SU-DHL-6 (cell line): ENCODE data around the gene RELA.

Experiments
- H2AFZ ChIP-seq: fragments of 200-600 bp; sonication (generic); 2 replicates; pipeline ENCODE4 v1.6.1; 2014; ENCODE audit warnings: low read depth, mild to moderate bottlenecking, moderate library complexity, mixed read lengths, antibody characterized with exemption, low read length; ENCODE audit not compliant: severe bottlenecking
- H3F3A ChIP-seq: fragments of 200-600 bp; shearing (Covaris generic); 2 replicates; pipeline ENCODE4 v1.6.0; 2016; ENCODE audit warnings: antibody characterized with exemption, mild to moderate bottlenecking; ENCODE audit not compliant: insufficient read depth
- H3K27ac ChIP-seq: fragments of 200-600 bp; sonication (generic); 2 replicates; pipeline ENCODE4 v1.5.1; 2016; ENCODE audit warnings: low read depth, mild to moderate bottlenecking, low read length, moderate library complexity, mixed read lengths
- H3K27me3 ChIP-seq: fragments of 200-600 bp; sonication (generic), shearing (Covaris generic); 2 replicates; pipeline ENCODE4 v1.6.0; 2014; ENCODE audit warnings: mild to moderate bottlenecking, low read length
- H3K36me3 ChIP-seq: fragments of 200-600 bp; sonication (generic); 2 replicates; pipeline ENCODE4 v1.6.1; 2014; ENCODE audit warnings: mild to moderate bottlenecking, low read length, mixed read lengths
- H3K4me2 ChIP-seq: fragments of 300-600, 200-600 bp; shearing (Covaris generic), sonication (generic); 2 replicates; pipeline ENCODE4 v1.6.0; 2014; ENCODE audit warnings: low read length, low read depth, mild to moderate bottlenecking; ENCODE audit not compliant: poor library complexity, severe bottlenecking
- H3K4me3 ChIP-seq: fragments of 200-600 bp; sonication (generic); 2 replicates; pipeline ENCODE4 v1.5.1; 2014; ENCODE audit warnings: antibody characterized with exemption, low read length, mild to moderate bottlenecking, mixed read lengths; ENCODE audit not compliant: insufficient read depth, poor library complexity, severe bottlenecking
- H3K79me2 ChIP-seq: fragments of 200-600 bp; sonication (generic); 2 replicates; pipeline ENCODE4 v1.6.1; 2014; ENCODE audit warnings: mild to moderate bottlenecking, low read length, moderate library complexity; ENCODE audit not compliant: insufficient read depth
- H3K9ac ChIP-seq: fragments of 200-600 bp; sonication (generic); 2 replicates; pipeline ENCODE4 v1.7.0; 2014; ENCODE audit warnings: mild to moderate bottlenecking, low read length
- H3K9me2 ChIP-seq: fragments of 200-600 bp; sonication (generic); replicated peaks from 2 replicates; pipeline ENCODE4 v1.6.1; 2014; ENCODE audit warnings: low read length; ENCODE audit not compliant: insufficient read depth
- H3K9me3 ChIP-seq: fragments of 200-600 bp; sonication (generic); 2 replicates; pipeline ENCODE4 v1.6.1; 2014; ENCODE audit warnings: low read length, mixed read lengths; ENCODE audit not compliant: insufficient read depth
- H4K20me1 ChIP-seq: fragments of 200-600 bp; sonication (generic); 2 replicates; pipeline ENCODE4 v1.6.1; 2014; ENCODE audit warnings: low read depth, mild to moderate bottlenecking, antibody characterized with exemption, low read length, moderate library complexity, mixed read lengths
- EZH2phosphoT487 ChIP-seq: fragments of 200-600 bp; sonication (generic), shearing (Covaris generic); conservative IDR thresholded peaks from 2 replicates; pipeline ENCODE4 v1.6.1; 2018; ENCODE audit warnings: mild to moderate bottlenecking, antibody characterized with exemption, low read length, moderate library complexity, mixed read lengths
- TF ChIP-seq, protein P1 (sequence below): fragments of 200-600 bp; sonication (generic); IDR thresholded peaks from one replicate; pipeline ENCODE4 v1.5.1; 2017; ENCODE audit warnings: antibody characterized with exemption, mild to moderate bottlenecking, low read length, moderate library complexity; ENCODE audit not compliant: insufficient read depth, poor library complexity, severe bottlenecking

The RELA gene

DNA sequence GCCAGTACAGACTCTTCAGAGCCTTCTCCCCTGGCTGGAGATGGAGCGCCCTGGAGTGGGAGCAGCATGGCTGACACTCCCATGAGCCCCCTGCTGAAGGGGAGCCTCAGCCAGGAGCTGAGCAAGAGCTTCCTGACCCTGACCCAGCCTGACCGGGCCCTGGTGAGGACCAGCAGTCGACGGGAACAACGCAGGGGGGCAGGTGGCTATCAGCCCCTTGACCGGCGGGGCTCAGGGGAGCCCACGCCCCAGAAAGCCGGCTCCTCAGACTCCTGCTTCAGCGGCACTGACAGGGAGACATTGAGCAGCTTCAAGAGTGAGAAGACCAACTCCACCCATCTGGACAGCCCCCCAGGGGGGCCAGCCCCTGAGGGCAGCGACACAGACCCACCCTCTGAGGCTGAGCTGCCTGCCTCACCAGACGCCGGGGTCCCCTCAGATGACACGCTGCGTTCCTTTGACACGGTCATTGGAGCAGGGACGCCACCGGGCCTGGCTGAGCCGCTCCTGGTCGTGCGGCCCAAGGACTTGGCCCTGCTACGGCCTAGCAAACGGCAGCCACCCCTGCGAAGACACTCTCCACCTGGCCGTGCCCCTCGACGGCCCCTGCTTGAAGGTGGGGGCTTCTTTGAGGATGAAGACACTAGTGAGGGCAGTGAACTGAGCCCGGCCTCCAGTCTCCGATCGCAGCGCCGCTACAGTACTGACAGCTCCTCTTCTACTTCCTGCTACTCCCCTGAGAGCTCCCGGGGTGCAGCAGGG is 44.5 kb downstream of the RELA start:
- Histone ChIP-seq H3F3A (no peaks in the 10 kb centered on the region), H3K9me2 (no peaks in the 10 kb centered on the region), H3K36me3 (no peaks in the 10 kb centered on the region), H3K9me3 (no peaks in the 10 kb centered on the region), H3K9ac (no peak overlapping the region), H3K27me3 (no peaks in the 10 kb centered on the region), H3K79me2 (peaks cover 35% of the 10 kb centered on the region), H3K27ac (no peak overlapping the region), H3K4me2 (no peak overlapping the region), H4K20me1 (no peaks in the 10 kb centered on the region; the same call in 1 of the 2 replicates), H3K4me3 (no peak overlapping the region), H2AFZ (no peak overlapping the region)
- TF ChIP-seq, protein P1, sequence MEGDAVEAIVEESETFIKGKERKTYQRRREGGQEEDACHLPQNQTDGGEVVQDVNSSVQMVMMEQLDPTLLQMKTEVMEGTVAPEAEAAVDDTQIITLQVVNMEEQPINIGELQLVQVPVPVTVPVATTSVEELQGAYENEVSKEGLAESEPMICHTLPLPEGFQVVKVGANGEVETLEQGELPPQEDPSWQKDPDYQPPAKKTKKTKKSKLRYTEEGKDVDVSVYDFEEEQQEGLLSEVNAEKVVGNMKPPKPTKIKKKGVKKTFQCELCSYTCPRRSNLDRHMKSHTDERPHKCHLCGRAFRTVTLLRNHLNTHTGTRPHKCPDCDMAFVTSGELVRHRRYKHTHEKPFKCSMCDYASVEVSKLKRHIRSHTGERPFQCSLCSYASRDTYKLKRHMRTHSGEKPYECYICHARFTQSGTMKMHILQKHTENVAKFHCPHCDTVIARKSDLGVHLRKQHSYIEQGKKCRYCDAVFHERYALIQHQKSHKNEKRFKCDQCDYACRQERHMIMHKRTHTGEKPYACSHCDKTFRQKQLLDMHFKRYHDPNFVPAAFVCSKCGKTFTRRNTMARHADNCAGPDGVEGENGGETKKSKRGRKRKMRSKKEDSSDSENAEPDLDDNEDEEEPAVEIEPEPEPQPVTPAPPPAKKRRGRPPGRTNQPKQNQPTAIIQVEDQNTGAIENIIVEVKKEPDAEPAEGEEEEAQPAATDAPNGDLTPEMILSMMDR = no peak
- no peak for TF ChIP-seq EZH2phosphoT487

DNA sequence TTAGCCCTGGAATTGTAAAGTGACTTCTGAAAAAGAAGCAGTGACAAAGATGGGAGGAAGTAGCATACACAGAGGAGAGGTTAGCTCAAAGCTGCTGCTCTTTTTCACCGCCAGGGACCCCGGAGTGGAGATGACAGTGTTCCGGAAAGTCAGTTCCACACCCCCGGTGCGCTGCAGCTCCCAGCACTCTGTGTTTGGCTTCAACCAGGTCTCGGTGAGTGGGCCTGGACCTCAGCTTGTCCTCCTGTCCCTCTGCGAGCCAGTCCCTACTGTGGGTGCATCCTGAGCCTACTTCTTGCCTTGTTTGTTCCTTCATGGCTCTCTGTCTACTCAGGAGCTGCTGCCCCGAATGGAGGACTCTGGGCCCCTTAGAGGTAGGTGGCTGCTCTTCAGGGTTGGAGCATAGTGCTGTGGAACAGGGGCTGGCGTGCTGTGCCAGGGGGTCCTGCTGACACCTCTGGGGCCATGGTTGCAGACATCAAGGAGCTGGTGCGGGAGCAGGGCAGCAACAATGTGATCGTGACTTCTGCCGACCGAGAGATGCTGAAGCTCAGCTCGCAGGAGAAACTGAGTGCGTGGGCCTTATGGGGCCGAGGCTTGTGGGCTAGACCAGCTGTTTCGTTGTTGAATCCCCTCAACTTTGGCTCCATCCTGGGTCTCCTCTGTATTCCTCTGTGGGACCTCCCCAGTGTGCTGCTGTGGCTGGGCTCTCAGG is 45.4 kb downstream of the RELA start:
- Histone ChIP-seq H2AFZ (no peak overlapping the region), H3K4me3 (peak overlapping the region; percentile 86), H3K9me2 (no peaks in the 10 kb centered on the region), H3K27me3 (no peaks in the 10 kb centered on the region), H4K20me1 (no peaks in the 10 kb centered on the region; the same call in 1 of the 2 replicates), H3K9ac (peak overlapping the region; percentile 92), H3K27ac (no peak overlapping the region), H3K79me2 (peaks cover 35% of the 10 kb centered on the region), H3F3A (no peaks in the 10 kb centered on the region), H3K4me2 (peak overlapping the region; percentile 91), H3K9me3 (no peaks in the 10 kb centered on the region), H3K36me3 (no peaks in the 10 kb centered on the region)
- no peak for TF ChIP-seq EZH2phosphoT487
- TF ChIP-seq, protein P1 = no peak

DNA sequence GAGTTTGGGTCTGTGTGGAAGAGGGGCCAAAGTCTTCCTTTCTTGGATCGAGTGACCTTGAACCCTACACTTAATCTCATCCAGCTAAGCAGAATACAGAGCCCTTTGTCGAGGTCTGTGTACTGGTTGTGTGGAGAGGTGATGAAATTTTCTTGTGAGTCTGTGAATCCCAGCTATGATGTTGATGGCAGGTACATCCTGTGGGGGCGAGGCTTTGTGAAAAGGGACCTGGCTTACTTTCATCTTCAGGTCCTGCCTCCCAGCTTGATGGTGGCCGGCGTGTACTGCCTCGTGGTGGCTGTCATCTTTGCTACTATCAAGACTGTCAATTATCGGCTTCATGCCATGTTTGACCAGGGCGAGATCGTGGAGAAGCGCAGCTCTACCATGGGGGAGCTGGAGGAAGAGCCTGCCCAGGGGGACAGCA is 46.1 kb downstream of the RELA start:
- peaks cover 35% of the 10 kb centered on the region for H3K79me2 ChIP-seq
- H4K20me1 ChIP-seq = no peaks in the 10 kb centered on the region; the same call in 1 of the 2 replicates
- H3F3A ChIP-seq = no peaks in the 10 kb centered on the region
- no peaks in the 10 kb centered on the region for H3K27me3 ChIP-seq
- no peaks in the 10 kb centered on the region for H3K9me2 ChIP-seq
- no peaks in the 10 kb centered on the region for H3K9me3 ChIP-seq
- peak overlapping the region; percentile 92 for H3K9ac ChIP-seq
- H3K4me2 ChIP-seq = peak overlapping the region; percentile 91
- H2AFZ ChIP-seq = no peak overlapping the region
- H3K27ac ChIP-seq = peak overlapping the region; percentile 16; the same call in 1 of the 2 replicates
- H3K4me3 ChIP-seq = peak overlapping the region; percentile 86
- H3K36me3 ChIP-seq = no peaks in the 10 kb centered on the region
- TF ChIP-seq, protein P1 = no peak
- TF ChIP-seq EZH2phosphoT487 = no peak
